HTERT RPE-1 (cell line): ENCODE results near the gene HAT1.
"Not testable (repeated sequence)": the region's sequence is repeated elsewhere in the genome, so short reads cannot be mapped to it uniquely, and the experiment has no call there.

Experiments
- in situ Hi-C: fragments of 300-500 bp; cut with MboI; formaldehyde crosslinking; loops from 4 replicates; pipeline ENCODE4 v1.14.3; 2020; ENCODE audit warnings: low sequenced_read_pairs

HAT1 gene

DNA sequence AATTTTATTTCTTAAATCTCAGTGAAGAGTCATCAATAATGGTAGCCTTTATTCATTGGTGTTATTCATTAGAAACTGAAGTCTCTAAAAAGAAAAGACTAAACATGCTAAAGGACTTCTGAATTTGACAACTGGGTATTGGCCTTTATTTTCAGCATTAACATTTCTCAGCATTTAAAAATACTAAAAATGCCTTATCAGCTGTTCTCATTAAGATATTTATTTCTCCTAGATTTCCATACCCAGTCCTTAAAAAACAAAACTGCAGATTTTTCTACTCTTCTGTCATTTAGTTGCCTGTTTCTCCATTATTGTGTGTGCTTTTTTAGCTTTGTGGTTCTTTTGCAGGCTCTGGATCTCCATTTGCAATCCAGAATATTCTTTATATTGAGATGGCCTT, 46.2 kb downstream of the HAT1 start:
- in situ Hi-C loops: no loop called here

- in situ Hi-C loops: no loop called here
Observed at GRCh38 chr2:171972329-171972982, 50.2 kb downstream of the HAT1 start.

- in situ Hi-C loops: no loop called here
Observed at GRCh38 chr2:171979103-171979502, 56.8 kb downstream of the HAT1 start.

DNA sequence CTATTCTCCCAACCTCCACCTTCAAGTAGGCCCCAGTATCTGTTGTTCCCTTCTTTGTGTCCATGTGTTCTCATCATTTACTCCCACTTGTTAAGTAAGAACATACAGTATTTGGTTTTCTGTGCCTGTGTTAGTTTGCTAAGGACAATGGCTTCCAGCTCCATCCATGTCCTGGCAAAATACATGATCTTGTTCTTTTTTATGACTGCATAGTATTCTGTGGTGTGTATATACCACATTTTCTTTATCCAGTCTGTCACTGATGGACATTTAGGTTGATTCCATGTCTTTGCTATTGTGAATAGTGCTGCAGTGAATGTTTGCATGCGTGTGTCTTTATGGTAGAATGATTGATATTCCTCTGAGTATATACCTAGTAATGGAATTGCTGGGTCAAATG, 61.7 kb downstream of the HAT1 start:
- in situ Hi-C loops: not testable (repeated sequence)

GRCh38 chr2:171985076-171985475, 62.8 kb downstream of the HAT1 start:
- in situ Hi-C loops: no loop called here

DNA sequence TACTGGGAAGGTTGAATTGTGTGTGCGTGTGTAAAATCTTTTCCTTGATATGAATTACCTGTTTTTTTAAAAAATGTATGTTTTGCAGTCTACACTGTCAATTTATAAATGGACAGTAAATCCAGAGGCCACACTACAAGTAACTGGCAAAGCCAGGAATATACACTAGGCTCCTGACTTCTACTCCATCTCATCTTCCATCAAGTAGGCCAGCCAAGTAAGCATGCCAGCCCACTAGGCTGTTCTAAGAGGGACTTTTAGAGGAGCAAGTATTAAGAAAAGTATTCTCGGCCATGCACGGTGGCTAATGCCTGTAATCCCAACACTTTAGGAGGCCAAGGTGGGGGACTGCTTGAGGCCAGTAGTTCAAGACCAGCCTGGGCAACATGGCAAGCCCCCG, 64.5 kb downstream of the HAT1 start:
- in situ Hi-C loops: no loop called here

DNA sequence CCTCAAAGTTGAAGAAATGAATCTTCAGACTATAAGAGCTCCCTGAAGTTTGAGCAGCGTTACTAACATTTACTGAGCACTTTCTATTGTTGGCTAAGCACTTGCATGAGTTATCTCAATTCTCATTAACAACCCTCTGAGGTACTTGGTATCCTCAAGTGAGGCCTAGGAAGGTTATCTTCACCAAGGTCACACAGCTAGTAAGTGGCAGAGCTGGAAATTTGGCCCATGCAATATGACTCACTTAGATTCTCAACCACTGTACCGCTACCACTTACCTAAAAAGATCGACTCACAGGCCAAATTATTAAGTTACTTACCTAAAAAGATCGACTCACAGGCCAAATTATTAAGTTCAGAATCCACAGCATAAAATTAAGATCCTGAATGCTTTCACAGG, 68.8 kb downstream of the HAT1 start:
- in situ Hi-C loops: no loop called here

- in situ Hi-C loops: no loop called here
Observed at GRCh38 chr2:171995586-171995985, 73.3 kb downstream of the HAT1 start.

DNA sequence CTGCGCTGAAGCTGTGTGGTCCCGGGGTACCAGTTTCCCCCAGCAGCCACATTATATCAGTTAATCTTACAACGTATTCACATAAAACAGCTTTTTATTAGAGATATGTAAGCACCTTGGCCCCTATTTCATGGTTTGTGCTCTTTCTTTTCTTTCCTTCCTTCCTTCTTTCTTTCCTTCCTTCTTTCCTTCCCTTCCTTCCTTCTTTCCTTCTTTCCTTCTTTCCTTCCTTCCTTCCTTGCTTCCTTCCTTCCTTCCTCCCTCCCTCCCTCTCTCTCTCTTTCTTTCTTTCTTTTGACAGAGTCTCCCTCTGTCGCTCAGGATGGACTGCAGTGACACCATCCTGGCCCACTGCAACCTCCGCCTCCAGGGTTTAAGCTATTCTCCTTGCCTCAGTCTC, 73.8 kb downstream of the HAT1 start:
- in situ Hi-C loops: no loop called here

DNA sequence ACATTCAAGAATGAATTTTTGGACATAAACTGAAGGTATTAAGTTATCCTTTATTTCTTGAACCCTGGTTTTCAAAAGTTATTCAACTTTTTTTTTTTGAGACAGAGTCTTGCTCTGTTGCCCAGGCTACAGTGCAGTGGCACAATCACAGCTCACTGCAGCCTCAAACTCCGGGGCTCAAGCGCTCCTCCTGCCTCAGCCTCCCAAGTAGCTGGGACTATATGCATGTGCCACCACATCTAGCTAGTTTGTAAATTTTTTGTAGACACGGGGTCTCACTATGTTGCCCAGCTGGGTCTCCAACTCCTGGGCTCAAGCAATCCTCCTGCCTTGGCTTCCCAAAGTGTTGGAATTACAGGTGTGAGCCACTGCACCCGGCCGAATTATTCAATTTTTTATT, 74.8 kb downstream of the HAT1 start:
- in situ Hi-C loops: not testable (repeated sequence)

DNA sequence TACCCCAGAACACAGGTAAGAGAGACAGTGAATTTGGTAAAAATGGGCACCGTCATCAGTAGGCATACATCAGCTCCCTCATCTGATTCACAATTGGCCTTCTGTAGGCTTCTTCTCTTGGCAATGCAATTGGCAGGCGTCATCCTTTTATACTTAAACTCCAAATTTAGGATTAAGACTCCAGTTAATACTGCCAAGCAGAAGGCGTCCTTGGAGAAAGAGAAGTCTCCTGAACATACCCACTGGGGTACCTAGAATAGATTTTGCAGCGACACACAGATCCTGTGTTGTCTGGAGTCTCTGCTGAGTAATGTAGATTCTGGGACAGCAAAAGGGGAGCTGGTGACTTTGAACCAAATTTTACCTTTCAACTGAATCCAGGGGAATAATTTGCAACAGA, 76.9 kb downstream of the HAT1 start:
- in situ Hi-C loops: no loop called here

- in situ Hi-C loops: no loop called here
Observed at GRCh38 chr2:171999604-172000469, 77.6 kb downstream of the HAT1 start, which contains the start of gene METAP1D. Gene METAP1D (plus strand): TSS chr2:171999953. CDS start chr2:171999970, 17 bp downstream.

GRCh38 chr2:172000696-172001361, 78.6 kb downstream of the HAT1 start:
- in situ Hi-C loops: no loop called here

GRCh38 chr2:172007372-172007771, 85.1 kb downstream of the HAT1 start:
- in situ Hi-C loops: no loop called here

- in situ Hi-C loops: no loop called here
Observed at GRCh38 chr2:172009823-172010222, 87.6 kb downstream of the HAT1 start.

GRCh38 chr2:172011812-172012575, 89.7 kb downstream of the HAT1 start:
- in situ Hi-C loops: no loop called here

- in situ Hi-C loops: no loop called here
Observed at GRCh38 chr2:172012677-172013391, 90.6 kb downstream of the HAT1 start.

- in situ Hi-C loops: no loop called here
Observed at GRCh38 chr2:172013396-172013795, 91.1 kb downstream of the HAT1 start.

DNA sequence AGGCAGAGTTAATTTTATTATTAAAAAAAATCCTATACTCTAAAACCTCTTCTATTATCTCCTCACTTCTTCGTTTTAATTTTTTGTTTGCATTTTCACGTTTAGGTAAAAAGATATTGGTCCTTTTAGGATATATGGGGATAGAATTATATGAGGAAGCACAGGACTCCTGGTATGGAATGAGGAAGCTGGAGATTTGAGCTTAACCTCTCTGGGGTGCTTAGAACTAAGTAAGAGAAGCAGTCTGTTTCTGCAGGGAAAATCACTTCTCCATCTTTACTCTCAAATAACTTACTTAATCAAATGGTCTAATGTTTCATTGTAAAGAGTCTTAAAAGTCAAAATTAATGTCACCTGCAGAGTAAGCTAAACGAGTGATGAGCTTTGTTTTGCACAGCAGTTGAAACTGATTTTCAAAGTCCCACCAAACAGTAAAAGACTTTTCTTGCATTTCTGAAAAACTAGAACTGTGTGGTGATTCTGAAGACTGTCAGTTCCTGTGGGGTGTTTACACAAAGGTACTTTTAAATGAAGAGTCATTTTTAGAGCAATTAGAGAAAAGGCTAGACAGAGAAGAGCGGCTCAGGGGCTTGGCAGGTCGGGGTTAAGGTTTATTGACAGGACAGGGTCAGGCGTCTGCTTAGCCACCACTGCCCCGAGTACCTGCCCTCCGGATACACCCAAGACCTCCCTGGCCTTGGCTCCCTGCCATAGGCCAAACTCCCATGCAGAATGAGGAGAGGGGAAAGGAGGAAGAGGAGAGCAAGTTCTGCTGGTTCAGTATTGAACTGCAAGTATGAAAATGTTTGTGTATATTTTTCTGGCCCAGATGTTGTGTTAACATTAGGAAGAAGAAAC, 99.0 kb downstream of the HAT1 start:
- in situ Hi-C loops: no loop called here
